ENCODE data around the gene GIPC1.

DNA sequence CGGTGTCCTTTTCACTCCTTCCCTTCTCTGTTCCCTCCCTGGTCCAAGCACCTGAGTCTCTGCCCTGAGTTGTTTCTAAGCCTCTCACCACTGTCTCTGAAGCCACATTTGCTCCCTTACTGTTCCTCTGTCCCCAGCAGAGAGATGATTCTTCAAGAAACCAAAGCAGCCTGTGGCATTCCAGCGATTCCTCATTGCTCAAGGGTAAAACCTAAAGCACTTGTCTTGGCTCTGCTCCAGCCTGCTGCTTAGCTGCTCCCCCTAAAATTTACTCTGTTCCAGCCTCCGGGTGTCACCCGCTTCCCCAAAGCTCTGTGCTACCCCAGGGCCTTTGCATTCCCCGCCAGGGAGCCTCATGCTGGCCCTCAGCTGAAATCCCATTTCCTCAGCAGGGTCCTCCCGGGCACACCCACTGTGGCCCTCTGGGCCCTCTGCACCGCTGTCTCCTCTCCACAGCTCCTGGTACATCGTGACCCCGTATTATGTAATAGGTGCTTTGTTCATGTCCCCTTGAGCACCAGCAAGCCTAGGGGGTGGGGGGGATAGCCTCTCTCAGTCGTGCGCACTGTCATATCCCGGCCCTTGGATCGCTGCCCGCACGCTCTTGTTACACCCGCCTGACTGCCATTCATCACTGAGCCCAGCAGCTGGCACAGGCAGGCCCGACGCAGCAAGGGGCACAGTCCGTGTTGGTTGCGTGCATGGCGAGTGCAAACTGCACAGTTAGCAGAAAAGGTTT is 49.2 kb upstream of the GIPC1 start:
- TF ChIP-seq, protein P1, sequence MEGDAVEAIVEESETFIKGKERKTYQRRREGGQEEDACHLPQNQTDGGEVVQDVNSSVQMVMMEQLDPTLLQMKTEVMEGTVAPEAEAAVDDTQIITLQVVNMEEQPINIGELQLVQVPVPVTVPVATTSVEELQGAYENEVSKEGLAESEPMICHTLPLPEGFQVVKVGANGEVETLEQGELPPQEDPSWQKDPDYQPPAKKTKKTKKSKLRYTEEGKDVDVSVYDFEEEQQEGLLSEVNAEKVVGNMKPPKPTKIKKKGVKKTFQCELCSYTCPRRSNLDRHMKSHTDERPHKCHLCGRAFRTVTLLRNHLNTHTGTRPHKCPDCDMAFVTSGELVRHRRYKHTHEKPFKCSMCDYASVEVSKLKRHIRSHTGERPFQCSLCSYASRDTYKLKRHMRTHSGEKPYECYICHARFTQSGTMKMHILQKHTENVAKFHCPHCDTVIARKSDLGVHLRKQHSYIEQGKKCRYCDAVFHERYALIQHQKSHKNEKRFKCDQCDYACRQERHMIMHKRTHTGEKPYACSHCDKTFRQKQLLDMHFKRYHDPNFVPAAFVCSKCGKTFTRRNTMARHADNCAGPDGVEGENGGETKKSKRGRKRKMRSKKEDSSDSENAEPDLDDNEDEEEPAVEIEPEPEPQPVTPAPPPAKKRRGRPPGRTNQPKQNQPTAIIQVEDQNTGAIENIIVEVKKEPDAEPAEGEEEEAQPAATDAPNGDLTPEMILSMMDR (conservative IDR thresholded peaks at IDR 0.05 in 1 of 2, IDR thresholded peaks at IDR 0.05 in 1 of 2; ENCODE audit: extremely low read depth in 1 of 2, insufficient read depth in 1 of 2, low read depth in 1 of 2, low read length in 2 of 2): no peak
- no peak for TF ChIP-seq EZH2 (IDR thresholded peaks at IDR 0.05; ENCODE audit: borderline replicate concordance, low read length)
